K562 (cell line): ENCODE results near the gene PIP4K2A. TPM values are rescaled to one million over a fixed set of nuclear protein-coding genes. Genes with fewer than 3 reads are reported as not detected.
A peak's percentile ranks its signal among the peaks of the same experiment; 100 is the strongest.

Experiments used
- ATAC-seq: fragments of 200-7000 bp; cut with Tn5 transposase; 3 replicates; pipeline ENCODE4 v1.9.1; 2020; ENCODE audit warnings: moderate library complexity
- BruUV-seq: library from RNA; stranded (reverse); fragments of 400-500 nt; replicated peaks from 2 replicates; lab custom pipeline; 2021; lab: Mats Ljungman, UMichigan
- CTCF ChIA-PET: fragments of 300-600 bp; formaldehyde crosslinking; extraction: SDS; loops from one replicate; lab custom pipeline; 2021; ENCODE audit warnings: low intra/inter-chr PET ratio; lab: Yijun Ruan, JAX
- POLR2A ChIA-PET: fragments of 300-600, 350-650 bp; sonication (Branson Sonifier 250); formaldehyde crosslinking; extraction: SDS; loops from one replicate; lab custom pipeline; 2021; ENCODE audit warnings: antibody characterized with exemption, inconsistent platforms; lab: Yijun Ruan, JAX
- DNase-seq, 4 experiments: peaks; one replicate each; pipeline versions ENCODE4 v3.0.0 to v3.0.0-alpha.2; 2011 to 2018; ENCODE audit warnings: low spot score in 3 of 4, mixed read lengths in 3 of 4; ENCODE audit errors: extremely low read depth in 1 of 4
- FAIRE-seq: peaks from 2 replicates; lab custom pipeline; 2011; peaks lifted over from hg19 to GRCh38; lab: Jason Lieb, UNC
- H2AFZ ChIP-seq: 2 replicates; pipeline ENCODE4 v1.6.0; 2011; ENCODE audit warnings: low read depth, low read length, control low read depth, inconsistent platforms
- H3K27ac ChIP-seq: fragments of 200-600 bp; 3 replicates; pipeline ENCODE4 v1.8.0; 2011; ENCODE audit warnings: low read depth, mild to moderate bottlenecking, control low read depth, inconsistent platforms, low read length, moderate library complexity, mixed read lengths; ENCODE audit errors: extremely low read depth
- H3K27me3 ChIP-seq, 2 experiments: fragments of 300-600 bp in 1 of 2; 2 replicates in 1 of 2; 3 replicates in 1 of 2; pipeline versions ENCODE4 v1.6.0 to v1.8.0; 2011; ENCODE audit warnings: inconsistent platforms in 2 of 2, low read length in 2 of 2, mild to moderate bottlenecking in 1 of 2, mixed read lengths in 1 of 2, moderate library complexity in 1 of 2; ENCODE audit not compliant: control insufficient read depth in 2 of 2, insufficient read depth in 2 of 2
- H3K36me3 ChIP-seq: fragments of 300-600 bp; 3 replicates; pipeline ENCODE4 v1.8.0; 2011; ENCODE audit warnings: mild to moderate bottlenecking, low read length, inconsistent platforms; ENCODE audit not compliant: control insufficient read depth, insufficient read depth
- H3K4me1 ChIP-seq, 2 experiments: fragments of 200-600 bp in 1 of 2; replicated peaks in 1 of 2; 2 replicates in 1 of 2; 3 replicates in 1 of 2; pipeline versions ENCODE4 v1.5.1 to v1.8.0; 2011; ENCODE audit warnings: inconsistent platforms in 2 of 2, low read length in 2 of 2, mild to moderate bottlenecking in 1 of 2, mixed read lengths in 1 of 2, moderate library complexity in 1 of 2; ENCODE audit not compliant: control insufficient read depth in 2 of 2, insufficient read depth in 2 of 2
- H3K4me2 ChIP-seq: 2 replicates; pipeline ENCODE4 v1.6.1; 2011; ENCODE audit warnings: low read length, control low read depth, inconsistent platforms, mixed read lengths; ENCODE audit not compliant: insufficient read depth
- H3K4me3 ChIP-seq: fragments of 200-600 bp; sonication (generic), shearing (Covaris generic); 2 replicates; pipeline ENCODE4 v1.5.1; 2016; ENCODE audit warnings: control low read depth, inconsistent platforms
- H3K79me2 ChIP-seq: fragments of 200-600 bp; 3 replicates; pipeline ENCODE4 v1.8.0; 2011; ENCODE audit warnings: low read length, inconsistent platforms; ENCODE audit not compliant: control insufficient read depth, insufficient read depth
- H3K9ac ChIP-seq, 2 experiments: 2 replicates each; pipeline versions ENCODE4 v1.6.0 to v1.6.1; 2011; ENCODE audit warnings: low read depth in 2 of 2, low read length in 2 of 2, control low read depth in 1 of 2, inconsistent platforms in 1 of 2, mild to moderate bottlenecking in 1 of 2, mixed read lengths in 1 of 2; ENCODE audit not compliant: insufficient read depth in 1 of 2
- H3K9me1 ChIP-seq: one replicate; pipeline ENCODE4 v1.6.0; 2011; ENCODE audit warnings: inconsistent platforms, mild to moderate bottlenecking, low read length, moderate library complexity; ENCODE audit not compliant: control insufficient read depth, insufficient read depth
- H3K9me3 ChIP-seq: replicated peaks from 2 replicates; pipeline ENCODE4 v1.5.1; 2011; ENCODE audit warnings: low read depth, low read length, inconsistent platforms; ENCODE audit not compliant: control insufficient read depth, insufficient read depth
- H4K20me1 ChIP-seq: replicated peaks from 2 replicates; pipeline ENCODE4 v1.6.1; 2011; ENCODE audit warnings: low read length, inconsistent platforms, mixed read lengths; ENCODE audit not compliant: control insufficient read depth, insufficient read depth
- CTCF ChIP-seq, 3 experiments: IDR thresholded peaks in 2 of 3; conservative IDR thresholded peaks in 1 of 3; 2 replicates each; pipeline ENCODE4 v1.5.1; 2011 to 2012; ENCODE audit warnings: low read length in 3 of 3, mild to moderate bottlenecking in 3 of 3, control low read depth in 2 of 3, improper control_type of control experiment in 1 of 3, inconsistent platforms in 1 of 3, low read depth in 1 of 3, mixed read lengths in 1 of 3, moderate library complexity in 1 of 3; ENCODE audit not compliant: insufficient read depth in 2 of 3
- HNRNPL ChIP-seq: fragments of 200-400 bp; formaldehyde crosslinking; IDR thresholded peaks from 2 replicates; pipeline ENCODE4 v1.6.1; 2017; ENCODE audit warnings: low read depth, mild to moderate bottlenecking, low read length
- KDM4B ChIP-seq, 2 experiments: fragments of 450-650 bp in 1 of 2; sonication (generic) in 1 of 2; IDR thresholded peaks; 2 replicates each; pipeline ENCODE4 v1.6.1; 2016 to 2017; ENCODE audit warnings: borderline replicate concordance in 2 of 2, antibody characterized with exemption in 1 of 2, low read depth in 1 of 2, mild to moderate bottlenecking in 1 of 2
- MTA3 ChIP-seq: fragments of 450-650 bp; formaldehyde crosslinking; IDR thresholded peaks from 2 replicates; pipeline ENCODE4 v1.6.1; 2017; ENCODE audit warnings: mild to moderate bottlenecking, borderline replicate concordance
- NFRKB ChIP-seq: fragments of 450-650 bp; IDR thresholded peaks from 2 replicates; pipeline ENCODE4 v1.6.1; 2016; ENCODE audit warnings: low read depth
- NFYB ChIP-seq: IDR thresholded peaks from 2 replicates; pipeline ENCODE4 v1.6.1; 2011; ENCODE audit warnings: mild to moderate bottlenecking, moderate library complexity; ENCODE audit not compliant: insufficient read length; ENCODE audit errors: extremely low read depth
- SRSF1 ChIP-seq: fragments of 200-400 bp; formaldehyde crosslinking; IDR thresholded peaks from 2 replicates; pipeline ENCODE4 v1.6.1; 2017; ENCODE audit warnings: mild to moderate bottlenecking, low read depth, low read length, moderate library complexity
- WGBS: fragments of 100-300 bp; shearing (Covaris generic); methylation state at CpG from one replicate; pipeline ENCODE4 v1.1.6; 2016; ENCODE audit warnings: low coverage, mixed read lengths; ENCODE audit not compliant: insufficient coverage; ENCODE audit errors: missing lambda C conversion rate; 5-methylcytosine and 5-hydroxymethylcytosine counted together
- in situ Hi-C: fragments of 300-500 bp; cut with MboI; formaldehyde crosslinking; loops from 4 replicates; pipeline ENCODE4 v1.15.0; 2018; ENCODE audit warnings: inconsistent platforms, mixed read lengths
- intact Hi-C: fragments of 100-400 bp; cut with micrococcal nuclease; formaldehyde crosslinking; loops from 2 replicates; pipeline ENCODE4 v1.14.2; 2022
- polyA plus RNA-seq, 8 experiments: library from polyadenylated mRNA; depleted of rRNA in 4 of 8; stranded (reverse) in 5 of 8; unstranded in 3 of 8; fragments of >200 nt; fragmentation: Nextera tagmentation in 2 of 8; fragmentation: Illumina TruSeq in 1 of 8; extraction: Ambion mirVana in 2 of 8; extraction: Trizol in 1 of 8; gene quantifications; 2 replicates each; pipeline versions ENCODE4 v1.2.1 to v1.2.3, GENCODE V29; 2011 to 2014; ENCODE audit warnings: inconsistent platforms in 1 of 8, missing spikeins in 1 of 8
- total RNA-seq, 7 experiments: library from RNA; depleted of rRNA in 6 of 7; stranded (reverse); fragments of >200 nt in 6 of 7; fragmentation: Illumina TruSeq in 2 of 7; extraction: Trizol in 2 of 7; gene quantifications; 2 replicates each; pipeline versions ENCODE4 v1.2.1 to v1.2.3, GENCODE V29; 2011 to 2021; ENCODE audit warnings: low replicate concordance in 1 of 7

The PIP4K2A gene
- total and polyA plus RNA-seq, 9 of the 15 experiments (the other 6 are each of a cell fraction or from before 2014, with no cell fraction given) = 35.6 to 117 (median 71.9) TPM

GRCh38 chr10:22609719-22610465, 104.5 kb downstream of the PIP4K2A start:
- peaks cover 73% of the 10 kb centered on the region; the same call in 2 of the 3 replicates for H3K36me3 ChIP-seq
- H3K4me2 ChIP-seq = no peak overlapping the region
- BruUV-seq = no TSS peak
- ChIA-PET CTCF (no interaction called here), POLR2A (no interaction called here)
- ATAC-seq (no peak), DNase-seq (no peak), FAIRE-seq (peak; percentile 23)
- no peaks in the 10 kb centered on the region for H4K20me1 ChIP-seq
- H3K9ac ChIP-seq = no peak overlapping the region
- in situ Hi-C loops (no loop called here), intact Hi-C loops (no loop called here)
- no peaks in the 10 kb centered on the region for H3K27me3 ChIP-seq
- no peak overlapping the region for H3K4me3 ChIP-seq
- WGBS = 59% methylated on average over 6 of the region's 6 CpGs
- H3K27ac ChIP-seq = no peak overlapping the region
- H2AFZ ChIP-seq = no peak overlapping the region
- H3K4me1 ChIP-seq = peaks cover 0 to 11% of the 10 kb centered on the region in 2 experiments; a peak in 2 of 5 replicates
- peaks cover 55% of the 10 kb centered on the region for H3K79me2 ChIP-seq
- no peaks in the 10 kb centered on the region for H3K9me3 ChIP-seq
- no peak for TF ChIP-seq SRSF1
- no peak for TF ChIP-seq MTA3
- no peak for TF ChIP-seq NFYB
- no peak for TF ChIP-seq KDM4B (IDR thresholded peaks at IDR 0.05; ENCODE audit: borderline replicate concordance in 2 of 2, low read depth in 1 of 2)
- peak in 1 of 3 experiments; percentile 13; a peak in 1 of 6 replicates for TF ChIP-seq CTCF (IDR thresholded peaks at IDR 0.05 in 2 of 3, conservative IDR thresholded peaks at IDR 0.05 in 1 of 3; ENCODE audit: insufficient read depth in 2 of 3, low read depth in 1 of 3, low read length in 3 of 3)
- TF ChIP-seq NFRKB = no peak
- no peak for TF ChIP-seq HNRNPL
- TF ChIP-seq, all 486 proteins: peak for 1
- H3K9me1 ChIP-seq = no peaks in the 10 kb centered on the region
